ENCODE results near the gene SPOP. TPM values are rescaled to one million over a fixed set of nuclear protein-coding genes. Genes with fewer than 3 reads are reported as not detected.

SPOP gene
- total RNA-seq, 2 donors from 2014 or later, result 117 to 130 TPM

DNA sequence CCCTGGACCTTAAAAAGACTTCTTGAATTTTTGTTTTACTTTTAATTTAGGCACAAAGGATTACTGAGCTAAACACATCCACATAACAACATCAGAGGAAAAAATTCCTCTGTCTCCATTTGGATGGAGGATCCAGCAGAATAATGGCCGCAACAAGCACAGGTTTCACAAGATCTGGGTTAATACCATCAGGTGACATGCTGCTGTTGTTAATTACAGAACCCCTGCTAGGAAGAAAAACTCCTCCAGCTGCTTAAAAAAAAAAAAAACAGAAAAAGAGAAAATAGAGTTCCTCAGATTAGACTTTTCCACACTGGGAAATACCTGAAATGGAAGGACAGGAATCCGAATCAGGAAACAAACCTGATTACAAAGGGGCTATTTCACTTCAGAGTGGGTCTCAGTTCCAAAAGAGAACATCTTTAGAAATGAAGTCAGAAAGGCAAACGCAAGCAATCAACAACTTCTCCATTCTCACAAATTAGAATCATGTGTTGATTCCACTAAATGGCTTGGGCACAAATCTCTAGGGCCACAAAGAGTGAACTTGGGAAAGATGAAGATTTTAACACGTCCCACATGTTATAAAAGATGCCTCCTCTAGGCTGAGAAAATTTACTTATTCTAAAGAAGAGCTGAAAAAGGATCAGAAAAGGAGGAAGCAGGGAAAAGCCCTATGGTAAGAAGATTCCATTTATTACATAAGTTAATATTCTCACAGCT lies 44.0 kb downstream of the SPOP start:
- intact Hi-C loops (cut with DNase I), result loop anchor here (5.0 to 10.0 kb wide), 3 partner anchors 48 to 59 kb away; partner anchors contain the start of gene NXPH3 (in 1 of the 2)
- DNase-seq (ENCODE audit: low spot score), result no peak

- DNase-seq (ENCODE audit: low spot score), result no peak
- intact Hi-C loops (cut with DNase I), result loop anchor here (5.0 to 10.0 kb wide), 3 partner anchors 49 to 58 kb away; partner anchors contain the start of gene NXPH3 (in 1 of the 2)
These were observed 44.6 kb downstream of the SPOP start for GRCh38 chr17:49633250-49633649.

DNA sequence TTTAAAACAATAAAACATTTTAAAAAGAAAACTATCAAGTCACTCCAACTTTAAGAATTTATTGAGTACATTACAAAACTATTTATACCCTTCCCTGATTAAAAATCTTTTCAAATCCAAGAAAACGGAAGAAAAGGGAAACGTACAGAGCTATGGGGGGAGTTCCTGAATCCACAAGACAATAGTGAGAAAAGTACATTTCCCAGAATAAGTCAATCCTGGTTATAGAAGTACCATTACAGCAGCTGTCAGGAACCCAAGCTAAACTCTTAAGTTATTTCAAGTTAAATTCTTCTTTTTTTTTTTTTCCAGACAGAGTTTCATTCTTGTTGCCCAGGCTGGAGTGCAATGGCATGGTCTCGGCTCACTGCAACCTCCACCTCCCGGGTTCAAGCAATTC lies 45.7 kb downstream of the SPOP start:
- DNase-seq (ENCODE audit: low spot score), result no peak
- intact Hi-C loops (cut with DNase I), result loop anchor here (5.0 to 10.0 kb wide), 3 partner anchors 50 to 57 kb away; partner anchors contain the start of gene NXPH3 (in 1 of the 2)

- intact Hi-C loops (cut with DNase I), result loop anchor here (5.0 to 10.0 kb wide), 3 partner anchors 51 to 57 kb away; partner anchors contain the start of gene NXPH3 (in 1 of the 2)
- DNase-seq (ENCODE audit: low spot score), result no peak
These were observed 46.4 kb downstream of the SPOP start for GRCh38 chr17:49631496-49631895.

- intact Hi-C loops (cut with DNase I), result loop anchor here (5.0 to 10.0 kb wide), 3 partner anchors 52 to 57 kb away; partner anchors contain the start of gene NXPH3 (in 1 of the 2)
- no peak for DNase-seq (ENCODE audit: low spot score)
These were observed 47.6 kb downstream of the SPOP start for GRCh38 chr17:49630113-49630900.

DNA sequence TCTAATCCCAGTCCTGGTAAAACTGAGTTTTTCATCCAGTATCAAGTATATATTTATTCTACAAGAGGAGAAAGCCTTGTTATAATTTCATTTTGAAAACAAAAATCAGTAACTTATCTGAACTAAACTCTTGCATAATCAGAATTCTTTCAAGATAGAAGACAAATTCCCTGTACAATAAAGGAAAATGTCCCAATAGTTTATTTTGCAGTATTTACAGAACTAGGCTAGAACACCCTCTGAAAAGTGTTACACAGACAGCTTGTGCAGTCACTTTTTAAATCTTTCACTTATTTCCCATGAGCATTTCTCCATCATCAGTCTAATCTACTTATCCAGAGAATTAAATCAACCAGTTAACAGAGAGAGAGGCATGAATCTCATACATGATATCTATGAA lies 48.5 kb downstream of the SPOP start:
- no peak for DNase-seq (ENCODE audit: low spot score)
- intact Hi-C loops (cut with DNase I), result no loop called here

DNA sequence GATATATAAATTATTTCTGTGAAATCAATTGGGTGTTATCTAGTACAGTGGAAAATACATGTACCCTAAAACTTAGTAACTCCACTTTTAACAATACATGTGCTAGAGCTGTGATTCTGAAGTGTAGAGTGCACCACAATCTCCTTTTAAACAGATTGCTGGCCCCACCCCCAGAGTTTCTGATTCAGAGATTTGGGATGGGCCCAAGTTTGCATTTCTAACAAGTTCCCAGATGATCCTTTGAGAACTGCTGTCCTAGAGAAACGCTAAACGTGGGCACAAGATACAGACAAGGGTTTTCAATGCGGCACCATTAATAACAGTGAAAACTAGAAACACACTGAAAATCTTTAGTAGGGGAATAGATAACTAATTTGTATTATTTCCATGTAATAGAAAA lies 53.0 kb downstream of the SPOP start:
- no peak for DNase-seq (ENCODE audit: low spot score)
- intact Hi-C loops (cut with DNase I), result no loop called here

DNA sequence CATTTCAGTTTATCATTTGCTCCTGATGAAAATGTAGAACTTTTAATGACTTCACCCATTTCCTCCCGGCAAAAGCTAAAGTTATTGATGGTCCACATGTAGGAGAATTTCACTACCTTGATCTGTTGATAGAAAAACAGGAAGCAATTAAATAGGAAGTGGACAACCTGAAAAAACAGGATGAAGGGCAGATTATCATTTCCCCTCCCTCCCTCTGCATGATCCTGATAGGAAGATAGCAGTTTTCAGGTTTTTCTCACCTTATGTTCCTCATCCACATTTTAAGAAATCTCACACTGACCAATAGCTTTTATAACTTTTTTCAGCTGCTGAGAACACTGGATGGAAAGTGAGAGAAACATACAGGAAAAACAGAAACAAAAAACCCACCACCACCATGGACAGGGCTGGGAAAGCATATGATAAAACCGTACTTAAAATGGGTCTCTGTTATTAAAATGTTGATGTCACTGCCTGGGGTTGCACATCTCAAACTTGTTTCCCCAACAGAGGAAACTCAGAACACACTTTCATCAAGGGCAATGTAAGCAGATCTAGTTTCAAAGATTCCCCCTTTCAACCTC lies 55.9 kb downstream of the SPOP start:
- intact Hi-C loops (cut with DNase I), result no loop called here
- no peak for DNase-seq (ENCODE audit: low spot score)

- DNase-seq (ENCODE audit: low spot score), result no peak
- intact Hi-C loops (cut with DNase I), result no loop called here
These were observed 56.5 kb downstream of the SPOP start for GRCh38 chr17:49621420-49621819.

- no peak for DNase-seq (ENCODE audit: low spot score)
- intact Hi-C loops (cut with DNase I), result loop anchor here in 1 of 2 donors (10.0 kb wide), 1 partner anchor 57 kb away; the partner anchor contains the start of gene SPOP
These were observed 59.8 kb downstream of the SPOP start for GRCh38 chr17:49618028-49618611.

DNA sequence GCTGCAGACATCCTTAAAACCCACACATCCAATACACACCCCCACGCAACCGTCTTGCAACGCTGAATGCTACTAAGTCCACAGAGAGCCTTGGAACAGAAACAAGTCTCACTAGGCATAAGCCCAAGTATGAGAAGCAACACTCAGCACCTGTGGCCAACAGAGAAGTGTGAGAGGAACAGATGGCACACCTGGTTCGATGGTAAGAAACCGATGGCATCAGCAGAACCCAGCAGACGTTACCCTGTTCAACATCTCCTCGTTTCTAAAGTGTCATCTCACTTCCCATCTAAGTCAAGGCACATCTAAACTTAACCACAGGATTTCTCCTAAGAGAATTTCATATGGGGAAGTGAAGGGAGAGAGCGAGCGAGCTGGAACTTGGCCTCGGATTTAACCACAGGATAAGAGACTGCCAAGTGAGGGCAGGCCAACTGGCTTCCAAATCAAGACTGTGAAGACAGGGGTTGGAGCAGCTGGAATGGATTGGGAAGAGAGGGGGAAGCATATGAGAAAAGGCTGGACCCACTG lies 61.2 kb downstream of the SPOP start:
- DNase-seq (ENCODE audit: low spot score), result peak; percentile 94
- intact Hi-C loops (cut with DNase I), result loop anchor here in 1 of 2 donors (10.0 kb wide), 1 partner anchor 58 kb away; the partner anchor contains the start of gene SPOP

GRCh38 chr17:49616086-49616485 lies 61.8 kb downstream of the SPOP start:
- DNase-seq (ENCODE audit: low spot score), result no peak
- intact Hi-C loops (cut with DNase I), result loop anchor here in 1 of 2 donors (10.0 kb wide), 1 partner anchor 59 kb away; the partner anchor contains the start of gene SPOP

DNA sequence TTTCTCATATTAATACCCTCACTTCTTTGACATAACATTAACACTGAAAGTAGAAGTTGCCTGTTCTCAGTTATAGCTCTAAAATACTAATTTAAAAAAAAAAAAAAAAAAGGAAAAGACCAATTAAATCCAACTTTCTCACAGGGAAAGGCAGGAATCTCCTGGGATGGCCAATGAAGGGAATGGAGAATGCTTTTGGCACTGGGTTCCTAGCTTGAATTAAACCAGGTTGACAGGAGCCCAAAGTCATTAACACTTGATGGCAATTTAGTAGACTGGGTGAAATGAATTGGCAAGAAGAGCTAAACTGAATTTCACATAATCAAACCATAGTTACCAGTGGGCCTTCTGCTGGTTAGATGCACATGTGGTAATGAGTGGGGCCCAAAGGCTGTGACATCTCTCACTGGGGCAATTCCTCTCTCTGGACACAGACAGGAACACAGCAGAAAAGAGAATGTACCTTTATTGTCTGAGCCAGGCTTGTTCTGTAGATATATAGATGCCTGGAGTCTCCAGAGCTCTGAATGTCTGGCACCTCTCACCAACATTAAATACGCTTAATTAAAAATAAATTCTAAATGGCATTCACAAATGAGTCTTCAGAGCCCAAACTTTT lies 64.6 kb downstream of the SPOP start:
- intact Hi-C loops (cut with DNase I), result loop anchor here in 1 of 2 donors (5.0 to 10.0 kb wide), 2 partner anchors 36 to 62 kb away; partner anchors contain the start of genes NXPH3 and SPOP
- DNase-seq (ENCODE audit: low spot score), result no peak

DNA sequence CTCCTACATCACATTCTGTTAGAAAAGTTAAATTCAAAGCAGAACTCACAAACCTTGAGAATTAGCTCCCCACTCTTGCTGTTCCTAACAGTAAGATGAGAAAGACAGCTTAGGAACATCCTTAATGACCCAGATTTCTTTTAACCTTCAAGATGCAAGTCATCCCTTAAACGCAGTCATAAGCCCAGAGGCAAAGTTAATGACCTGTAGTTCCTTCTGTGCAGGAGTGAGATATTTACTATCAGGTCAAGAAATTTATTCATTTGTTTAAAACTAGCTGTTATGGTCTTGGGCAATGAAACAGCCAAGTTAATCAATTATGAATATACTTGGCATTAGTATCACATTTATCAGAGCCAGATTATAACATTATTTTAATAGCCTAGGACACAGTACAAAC lies 65.2 kb downstream of the SPOP start:
- intact Hi-C loops (cut with DNase I), result loop anchor here in 1 of 2 donors (5.0 to 10.0 kb wide), 2 partner anchors 35 to 62 kb away; partner anchors contain the start of genes NXPH3 and SPOP
- DNase-seq (ENCODE audit: low spot score), result no peak

- no peak for DNase-seq (ENCODE audit: low spot score)
These were observed 66.9 kb downstream of the SPOP start for GRCh38 chr17:49610883-49611584.

DNA sequence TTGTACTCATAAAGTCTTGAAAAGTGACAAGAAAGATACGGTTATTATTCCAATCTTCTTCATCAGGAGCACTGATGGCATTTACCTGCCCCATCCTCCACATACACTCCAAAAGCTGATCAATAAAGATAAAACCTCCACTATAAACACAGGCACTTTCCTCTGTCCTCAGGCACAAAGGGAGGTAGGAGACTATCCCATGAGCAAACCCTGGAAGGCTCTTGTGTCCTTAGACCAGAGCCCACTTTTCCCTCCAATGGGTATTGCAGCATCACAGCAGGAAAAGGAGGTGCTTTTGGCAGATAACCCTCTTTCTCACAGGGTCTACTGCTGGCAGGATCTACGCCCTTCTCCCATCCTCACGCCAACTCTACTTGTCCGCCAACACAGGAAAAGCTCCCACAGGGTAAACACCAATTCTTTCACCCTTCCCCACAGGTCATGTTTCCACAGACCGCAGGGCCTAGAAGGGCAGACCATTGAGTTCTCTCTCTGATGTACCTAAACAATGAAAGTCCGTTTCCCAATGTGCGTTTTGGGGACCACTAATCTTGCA lies 73.5 kb downstream of the SPOP start:
- intact Hi-C loops (cut with DNase I), result no loop called here
- no peak for DNase-seq (ENCODE audit: low spot score)

More at GRCh38 chr17:49610883-49611584, 66.9 kb downstream of the SPOP start:
- intact Hi-C loops (cut with DNase I), result loop anchor here in 1 of 2 donors (5.0 to 10.0 kb wide), 2 partner anchors 34 to 64 kb away; partner anchors contain the start of genes NXPH3 and SPOP

DNA sequence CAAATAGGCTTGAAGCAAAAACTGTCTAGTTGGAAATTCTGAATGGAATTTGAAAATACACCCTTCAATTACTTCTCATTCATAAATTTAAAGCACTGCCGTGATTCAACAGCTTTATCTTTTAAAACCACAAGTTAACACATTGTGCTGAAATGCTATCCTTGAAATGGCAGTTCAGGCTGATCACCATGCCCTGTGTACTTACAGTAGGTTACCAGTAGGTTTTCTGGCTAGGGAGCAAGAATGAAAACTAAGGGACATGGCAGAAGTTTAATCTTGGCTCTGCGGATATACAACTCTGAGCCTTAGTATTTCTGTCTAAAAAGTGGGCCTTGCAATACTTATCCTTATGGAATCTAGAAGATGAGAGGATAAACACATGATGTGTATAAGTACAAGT lies 74.2 kb downstream of the SPOP start:
- intact Hi-C loops (cut with DNase I), result no loop called here
- DNase-seq (ENCODE audit: low spot score), result no peak
